Measurements from ENCODE around the gene TREM2. TPM values are rescaled to one million over a fixed set of nuclear protein-coding genes. Genes with fewer than 3 reads are reported as not detected.

TREM2 gene
- total and polyA plus RNA-seq, 10 of the 15 experiments (the other 5 are each of a cell fraction or from before 2014, with no cell fraction given), result not detected

- intact Hi-C loops (cut with micrococcal nuclease; ENCODE audit: unreplicated experiment), result loop anchor here (5.0 kb wide), 1 partner anchor 123 kb away; no protein-coding TSS in a partner anchor
Measured at GRCh38 chr6:41193884-41194283, 31.0 kb upstream of the TREM2 start.

More at GRCh38 chr6:41193884-41194283, 31.0 kb upstream of the TREM2 start:
- TF ChIP-seq MEF2B (IDR thresholded peaks at IDR 0.05; ENCODE audit: partially characterized antibody, poor library complexity, severe bottlenecking) (no peak), ZNF207 (IDR thresholded peaks at IDR 0.05; ENCODE audit: borderline replicate concordance) (no peak), ZZZ3 (IDR thresholded peaks at IDR 0.05; ENCODE audit: control insufficient read depth, insufficient read length, low read depth) (no peak), MYC (IDR thresholded peaks at IDR 0.05; ENCODE audit: insufficient read depth, insufficient read length, insufficient replicate concordance, low read length, severe bottlenecking) (no peak), E2F4 (IDR thresholded peaks at IDR 0.05; ENCODE audit: low read depth, low read length) (no peak), KLF5 (IDR thresholded peaks at IDR 0.05; ENCODE audit: partially characterized antibody) (no peak), ZNF622 (IDR thresholded peaks at IDR 0.05) (no peak), TCF3 (IDR thresholded peaks at IDR 0.05; ENCODE audit: borderline replicate concordance, insufficient read depth, low read depth, low read length) (no peak), BCL3 (IDR thresholded peaks at IDR 0.05; ENCODE audit: borderline replicate concordance, insufficient read depth, low read depth, low read length, poor library complexity, severe bottlenecking) (no peak), SKIL (IDR thresholded peaks at IDR 0.05; ENCODE audit: low read depth, poor library complexity, severe bottlenecking) (no peak), GABPA (IDR thresholded peaks at IDR 0.05; ENCODE audit: low read depth) (no peak), BHLHE40 (IDR thresholded peaks at IDR 0.05; ENCODE audit: borderline replicate concordance in 1 of 2, low read depth in 2 of 2, low read length in 1 of 2) (no peak), BRCA1 (IDR thresholded peaks at IDR 0.05; ENCODE audit: low read depth, low read length) (no peak), HDAC2 (IDR thresholded peaks at IDR 0.05) (no peak)
- H3K4me3 ChIP-seq, result no peak overlapping the region
- H3K9me3 ChIP-seq (replicated peaks; ENCODE audit: control insufficient read depth, insufficient read depth, low read length), result peaks cover 17% of the 10 kb centered on the region
- H4K20me1 ChIP-seq (ENCODE audit: control insufficient read depth, insufficient read depth), result no peaks in the 10 kb centered on the region
- WGBS (ENCODE audit: insufficient coverage, insufficient replicate concordance, low lambda C conversion rate, missing lambda C conversion rate), result no CpG with 5 or more reads among the region's 5 CpGs
- no peak for FAIRE-seq
- ChIA-PET CTCF (no interaction called here), SMC1A (ENCODE audit: uncharacterized antibody, unreplicated experiment) (no interaction called here), POLR2A (no interaction called here), RAD21 (ENCODE audit: unreplicated experiment) (no interaction called here)
- H2AFZ ChIP-seq (ENCODE audit: control insufficient read depth, low read depth, low read length), result no peak overlapping the region
- in situ Hi-C loops (cut with MboI), result no loop called here
- H3K27me3 ChIP-seq (replicated peaks in 1 of 2; ENCODE audit: control insufficient read depth in 2 of 2, insufficient read depth in 2 of 2, low read length in 1 of 2), result no peaks in the 10 kb centered on the region; a peak in 1 of 4 replicates
- DNase-seq (ENCODE audit: low read depth, low spot score), result no peak
- H3K27ac ChIP-seq (ENCODE audit: control insufficient read depth, insufficient read depth), result no peak overlapping the region
- H3K36me3 ChIP-seq (ENCODE audit: control insufficient read depth in 2 of 2, insufficient read depth in 2 of 2, low read length in 1 of 2), result peaks cover 0 to 4% of the 10 kb centered on the region in 2 experiments; a peak in 2 of 4 replicates
- no peak overlapping the region for H3K4me2 ChIP-seq (ENCODE audit: control insufficient read depth, insufficient read depth)
- ATAC-seq, result no peak
- BruUV-seq (replicated peaks), result no TSS peak
- H3K79me2 ChIP-seq (ENCODE audit: control insufficient read depth, insufficient read depth, low read length), result no peaks in the 10 kb centered on the region
- no peak overlapping the region for H3K9ac ChIP-seq (ENCODE audit: control insufficient read depth, insufficient read depth, low read length)
- H3K4me1 ChIP-seq (ENCODE audit: control insufficient read depth, insufficient read depth, low read length), result no peaks in the 10 kb centered on the region
